AG09309 (cell line): ENCODE measurements around the gene MCC.

Experiments used
- DNase-seq: peaks from one replicate; pipeline ENCODE4 v3.0.0-alpha.2; 2010; ENCODE audit warnings: low read depth
- H3K4me3 ChIP-seq: 2 replicates; pipeline ENCODE4 v1.5.1; 2011; ENCODE audit warnings: mild to moderate bottlenecking, low read depth, low read length, moderate library complexity; ENCODE audit not compliant: control insufficient read depth
- TF ChIP-seq, protein P1 (sequence below): IDR thresholded peaks from 2 replicates; pipeline ENCODE4 v1.5.1; 2011; ENCODE audit warnings: mild to moderate bottlenecking, low read depth, low read length, inconsistent platforms; ENCODE audit not compliant: insufficient read depth, control insufficient read depth; ENCODE audit errors: missing control alignments

MCC gene

DNA sequence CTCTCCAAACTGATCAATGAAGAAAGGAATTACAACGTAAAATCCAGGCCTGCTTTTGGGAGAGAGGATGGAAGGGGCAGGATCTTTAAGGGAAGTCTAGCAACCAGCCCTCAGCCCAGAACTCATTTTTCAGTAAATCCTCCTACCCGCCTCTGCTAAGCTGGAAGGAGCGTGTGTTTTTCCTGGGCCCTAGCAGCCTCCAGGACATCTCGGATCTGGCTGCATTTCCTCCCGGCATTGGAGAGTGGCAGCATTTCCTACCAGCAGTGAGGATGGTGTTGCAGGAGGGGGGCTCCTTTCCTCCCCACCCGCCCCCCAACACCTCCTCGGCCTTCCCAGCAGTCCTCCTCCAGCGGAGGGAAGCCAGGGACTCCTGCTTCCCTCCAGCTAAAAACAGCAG, 457.1 kb downstream of the MCC start:
- TF ChIP-seq, protein P1, sequence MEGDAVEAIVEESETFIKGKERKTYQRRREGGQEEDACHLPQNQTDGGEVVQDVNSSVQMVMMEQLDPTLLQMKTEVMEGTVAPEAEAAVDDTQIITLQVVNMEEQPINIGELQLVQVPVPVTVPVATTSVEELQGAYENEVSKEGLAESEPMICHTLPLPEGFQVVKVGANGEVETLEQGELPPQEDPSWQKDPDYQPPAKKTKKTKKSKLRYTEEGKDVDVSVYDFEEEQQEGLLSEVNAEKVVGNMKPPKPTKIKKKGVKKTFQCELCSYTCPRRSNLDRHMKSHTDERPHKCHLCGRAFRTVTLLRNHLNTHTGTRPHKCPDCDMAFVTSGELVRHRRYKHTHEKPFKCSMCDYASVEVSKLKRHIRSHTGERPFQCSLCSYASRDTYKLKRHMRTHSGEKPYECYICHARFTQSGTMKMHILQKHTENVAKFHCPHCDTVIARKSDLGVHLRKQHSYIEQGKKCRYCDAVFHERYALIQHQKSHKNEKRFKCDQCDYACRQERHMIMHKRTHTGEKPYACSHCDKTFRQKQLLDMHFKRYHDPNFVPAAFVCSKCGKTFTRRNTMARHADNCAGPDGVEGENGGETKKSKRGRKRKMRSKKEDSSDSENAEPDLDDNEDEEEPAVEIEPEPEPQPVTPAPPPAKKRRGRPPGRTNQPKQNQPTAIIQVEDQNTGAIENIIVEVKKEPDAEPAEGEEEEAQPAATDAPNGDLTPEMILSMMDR, result no peak
- DNase-seq, result no peak
- H3K4me3 ChIP-seq, result no peak overlapping the region

DNA sequence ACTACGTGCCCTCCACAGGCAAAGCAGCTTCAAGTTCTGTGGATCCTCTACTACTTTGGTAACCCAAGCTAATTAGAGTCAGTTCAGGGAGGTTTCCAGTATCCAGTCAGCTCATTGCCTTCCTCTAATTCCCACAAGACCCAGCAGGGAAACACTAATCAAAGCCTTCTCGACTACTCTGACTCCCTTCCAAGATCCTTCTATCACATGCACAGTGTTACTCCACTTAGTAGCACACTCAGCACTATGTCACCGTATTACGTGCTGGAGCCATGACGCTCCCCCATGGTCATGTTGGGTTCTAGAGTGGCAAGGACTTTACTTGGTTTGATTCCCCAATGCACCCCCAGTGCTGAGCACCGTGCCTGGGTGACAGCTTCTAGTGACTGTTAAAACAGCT, 458.6 kb downstream of the MCC start:
- TF ChIP-seq, protein P1, result no peak
- no peak for DNase-seq
- H3K4me3 ChIP-seq, result no peak overlapping the region

GRCh38 chr5:113027431-113027830, 460.8 kb downstream of the MCC start:
- TF ChIP-seq, protein P1, result no peak
- no peak overlapping the region for H3K4me3 ChIP-seq
- DNase-seq, result no peak

- TF ChIP-seq, protein P1, result no peak
- H3K4me3 ChIP-seq, result no peak overlapping the region
- no peak for DNase-seq
These were observed 461.2 kb downstream of the MCC start for GRCh38 chr5:113027015-113027414.

- DNase-seq, result no peak
- TF ChIP-seq, protein P1, result no peak
- no peak overlapping the region for H3K4me3 ChIP-seq
These were observed 462.0 kb downstream of the MCC start for GRCh38 chr5:113026211-113026610.

DNA sequence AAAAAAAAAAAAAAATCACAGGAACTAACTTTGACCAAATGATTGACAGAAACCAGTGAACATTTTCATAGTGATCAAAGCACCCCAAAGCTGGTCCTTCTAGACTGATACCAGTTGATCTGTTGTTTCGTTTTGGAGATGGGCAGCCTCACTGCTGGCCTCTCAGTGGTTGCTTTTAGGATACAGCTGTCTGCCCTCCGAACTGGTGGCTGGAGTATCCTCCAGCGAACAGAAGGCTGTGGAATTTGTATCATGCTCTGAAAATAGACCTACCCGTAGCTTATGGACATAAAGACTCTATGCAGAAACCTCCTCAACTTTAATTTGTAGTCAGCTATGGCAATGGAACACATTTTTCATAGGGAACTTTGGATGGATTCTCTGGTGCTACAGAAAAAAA, 462.7 kb downstream of the MCC start:
- no peak overlapping the region for H3K4me3 ChIP-seq
- TF ChIP-seq, protein P1, result no peak
- DNase-seq, result no peak

DNA sequence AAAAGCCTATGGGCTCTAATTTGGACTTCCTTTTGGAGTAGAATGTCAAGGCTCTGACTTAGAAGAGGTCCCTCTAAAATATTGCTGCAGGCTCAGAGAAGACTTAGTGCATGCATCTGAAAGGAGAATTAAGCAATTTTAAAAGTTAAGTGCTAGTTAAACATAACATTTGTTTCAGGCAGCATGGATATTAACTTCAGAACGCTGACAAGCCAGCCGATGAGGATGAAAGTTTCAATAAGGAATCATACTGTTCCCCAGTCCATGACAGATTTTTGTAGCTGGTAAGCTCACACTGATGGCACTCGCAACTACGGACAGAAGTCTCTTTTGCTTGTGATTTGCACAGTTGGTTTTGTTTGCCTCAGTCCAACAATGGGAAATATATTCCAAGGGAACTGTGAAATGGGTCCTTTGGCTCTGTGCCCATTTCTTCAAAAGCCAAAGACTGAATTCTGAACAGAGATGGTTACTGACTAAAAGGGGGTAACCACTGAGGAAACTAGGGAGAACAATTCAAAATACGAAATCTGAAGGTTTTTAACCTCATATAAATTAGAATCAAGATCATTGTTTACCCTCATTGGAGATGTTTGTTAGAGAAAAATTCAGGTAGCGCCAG, 464.1 kb downstream of the MCC start:
- no peak for DNase-seq
- no peak overlapping the region for H3K4me3 ChIP-seq
- TF ChIP-seq, protein P1, result no peak
